GM12873 (cell line): ENCODE results near the gene ARTN.

Experiments used
- CTCF ChIP-seq: IDR thresholded peaks from 2 replicates; pipeline ENCODE4 v1.5.1; 2012; ENCODE audit warnings: low read depth, mild to moderate bottlenecking, moderate library complexity, low read length, control low read depth; ENCODE audit not compliant: insufficient read depth; ENCODE audit errors: missing control alignments

The ARTN gene

GRCh38 chr1:43934986-43935324, 1.4 kb downstream of the ARTN start:
- TF ChIP-seq CTCF: no peak

- no peak for TF ChIP-seq CTCF
Measured at GRCh38 chr1:43935711-43936427, 2.3 kb downstream of the ARTN start.

- peak; percentile 10 for TF ChIP-seq CTCF
Measured at GRCh38 chr1:43936431-43937151, 3.0 kb downstream of the ARTN start.

GRCh38 chr1:43937179-43937865, 3.7 kb downstream of the ARTN start:
- TF ChIP-seq CTCF: no peak

GRCh38 chr1:43938383-43938782, 4.8 kb downstream of the ARTN start:
- no peak for TF ChIP-seq CTCF

GRCh38 chr1:43938892-43939587, 5.4 kb downstream of the ARTN start:
- TF ChIP-seq CTCF: no peak

GRCh38 chr1:43942411-43942810, 8.8 kb downstream of the ARTN start:
- TF ChIP-seq CTCF: no peak
